ENCODE data around the gene FCER2.
A peak's percentile ranks its signal among the peaks of the same experiment; 100 is the strongest.

FCER2 gene

DNA sequence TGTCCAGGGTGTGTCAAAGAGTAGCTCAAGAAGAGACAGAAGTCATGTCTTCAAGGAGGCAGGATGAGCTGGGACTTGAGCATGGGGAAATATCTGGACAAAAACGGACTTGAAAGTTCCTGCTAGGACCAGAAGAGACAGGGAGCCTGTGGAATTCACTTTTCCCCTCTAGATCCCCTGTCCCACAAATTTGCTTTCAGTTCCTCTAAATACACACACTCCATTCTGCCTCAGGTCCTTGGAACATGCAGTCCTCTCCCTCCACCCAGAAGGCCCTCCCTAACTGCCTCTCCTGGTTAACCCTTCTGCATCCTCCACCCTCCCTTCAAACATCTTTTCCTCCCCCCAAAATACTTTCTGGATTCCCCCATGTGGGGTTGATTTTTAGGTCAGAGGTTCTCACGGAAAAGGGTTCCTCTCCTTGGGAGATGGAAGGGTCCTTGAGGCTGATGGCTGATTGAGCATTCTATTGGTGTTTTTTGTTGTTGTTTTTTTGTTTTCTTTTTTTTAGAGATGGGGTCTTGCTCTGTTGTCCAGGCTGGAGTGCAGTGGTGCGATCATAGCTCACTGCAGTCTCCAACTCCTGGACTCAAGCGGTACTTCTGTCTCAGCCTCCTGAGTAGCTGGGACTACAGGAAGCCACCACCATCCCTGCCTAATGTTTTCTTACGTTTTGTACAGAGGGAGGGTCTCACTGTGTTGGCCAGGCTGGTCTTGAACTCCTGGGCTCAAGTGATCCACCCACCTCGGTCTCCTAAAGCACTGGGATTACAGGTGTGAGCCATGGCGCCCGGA, 40.0 kb downstream of the FCER2 start:
- no peaks in the 10 kb centered on the region for H3K4me1 ChIP-seq (ENCODE audit: control insufficient read depth, insufficient read depth, low read length)

DNA sequence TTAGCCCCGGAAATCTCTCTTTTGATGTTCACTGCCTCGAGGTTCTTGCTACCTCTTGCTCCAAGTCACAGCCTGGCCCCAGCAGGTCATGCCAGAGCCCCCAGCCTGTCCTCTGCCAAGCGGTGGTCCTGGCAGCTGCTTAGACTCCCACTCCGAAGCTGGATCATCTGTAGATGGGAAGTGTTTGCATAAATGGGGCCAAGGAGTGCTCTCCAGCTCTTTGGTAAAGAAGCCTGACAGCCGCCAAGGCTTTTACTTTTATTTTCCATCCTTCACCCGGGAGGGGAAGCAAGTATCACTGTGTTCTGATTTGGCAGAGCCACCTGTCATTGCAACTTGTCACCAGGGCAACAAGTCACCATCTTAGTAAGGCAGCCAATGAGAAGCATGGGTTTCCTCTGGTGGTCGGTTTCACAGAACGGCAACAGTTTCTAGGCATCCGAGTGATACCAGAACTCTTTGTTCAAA, 43.7 kb downstream of the FCER2 start:
- Histone ChIP-seq H3K9me3 (ENCODE audit: control insufficient read depth, insufficient read depth, low read length) (no peaks in the 10 kb centered on the region), H3K9ac (ENCODE audit: low read depth, low read length) (no peak overlapping the region), H3K4me1 (ENCODE audit: control insufficient read depth, insufficient read depth, low read length) (no peaks in the 10 kb centered on the region), H3K36me3 (ENCODE audit: control insufficient read depth, insufficient read depth, low read length) (no peaks in the 10 kb centered on the region), H3K27me3 (ENCODE audit: control insufficient read depth, insufficient read depth, low read length) (no peaks in the 10 kb centered on the region), H3K27ac (ENCODE audit: low read depth, low read length) (no peak overlapping the region), H3K4me3 (ENCODE audit: low read depth, low read length) (no peak overlapping the region)

More for the DNA sequence above, 40.0 kb downstream of the FCER2 start:
- Histone ChIP-seq H3K9ac (ENCODE audit: low read depth, low read length) (no peak overlapping the region), H3K27ac (ENCODE audit: low read depth, low read length) (no peak overlapping the region), H3K9me3 (ENCODE audit: control insufficient read depth, insufficient read depth, low read length) (no peaks in the 10 kb centered on the region), H3K4me3 (ENCODE audit: low read depth, low read length) (no peak overlapping the region), H3K27me3 (ENCODE audit: control insufficient read depth, insufficient read depth, low read length) (no peaks in the 10 kb centered on the region), H3K36me3 (ENCODE audit: control insufficient read depth, insufficient read depth, low read length) (no peaks in the 10 kb centered on the region)

DNA sequence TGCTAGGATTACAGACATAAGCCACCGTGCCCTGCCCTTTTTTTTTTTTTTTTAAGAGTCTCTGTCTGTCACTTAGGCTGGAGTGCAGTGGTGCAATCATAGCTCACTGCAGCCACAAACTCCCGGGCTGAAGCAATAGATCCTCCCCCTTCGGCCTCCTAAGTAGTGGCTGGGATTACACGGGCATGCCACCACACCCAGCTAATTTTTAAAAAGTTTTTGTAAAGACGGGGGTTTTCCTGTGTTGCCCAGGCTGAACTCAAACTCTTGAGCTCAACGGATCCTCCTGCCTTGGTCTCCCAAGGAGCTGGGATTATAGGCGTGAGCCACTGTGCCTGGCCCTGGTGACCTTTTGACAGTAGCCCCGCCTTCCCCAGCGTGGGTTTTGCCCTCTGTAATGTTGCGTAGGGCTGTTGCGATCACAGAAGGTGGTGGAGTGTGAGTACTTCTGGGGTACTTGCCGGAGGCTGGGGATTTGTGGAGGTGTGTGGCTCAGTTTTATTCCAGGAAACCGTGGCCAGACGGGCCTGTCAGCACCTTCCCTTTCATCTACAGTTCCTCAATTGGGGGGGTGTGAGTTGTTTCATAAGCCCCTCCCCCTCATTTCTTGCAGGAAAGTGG, 44.7 kb downstream of the FCER2 start:
- H3K9me3 ChIP-seq (ENCODE audit: control insufficient read depth, insufficient read depth, low read length), result no peaks in the 10 kb centered on the region
- H3K9ac ChIP-seq (ENCODE audit: low read depth, low read length), result no peak overlapping the region
- peaks cover 5% of the 10 kb centered on the region for H3K27me3 ChIP-seq (ENCODE audit: control insufficient read depth, insufficient read depth, low read length)
- peaks cover 1% of the 10 kb centered on the region; the same call in 1 of the 2 replicates for H3K4me1 ChIP-seq (ENCODE audit: control insufficient read depth, insufficient read depth, low read length)
- H3K4me3 ChIP-seq (ENCODE audit: low read depth, low read length), result no peak overlapping the region
- no peak overlapping the region for H3K27ac ChIP-seq (ENCODE audit: low read depth, low read length)
- H3K36me3 ChIP-seq (ENCODE audit: control insufficient read depth, insufficient read depth, low read length), result no peaks in the 10 kb centered on the region

DNA sequence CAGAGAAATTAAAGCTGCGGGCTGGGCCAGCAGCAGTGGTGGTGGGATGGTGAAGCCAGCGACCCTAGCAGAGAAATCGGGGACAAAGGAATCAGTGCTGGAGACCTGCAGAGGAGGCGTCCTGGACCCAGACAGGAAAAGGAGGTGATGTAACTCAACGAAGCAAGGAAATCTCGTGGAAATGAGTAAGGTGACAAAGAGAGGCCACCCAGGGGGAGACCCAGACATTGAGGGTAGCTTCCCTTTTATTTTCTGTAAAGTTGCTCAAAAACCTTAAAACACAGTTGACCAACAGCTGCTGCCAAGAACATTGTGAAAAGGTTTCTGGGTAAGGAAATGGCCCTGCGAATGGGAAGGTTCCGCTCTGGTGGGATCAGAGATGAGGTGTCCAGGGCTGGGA, 46.4 kb downstream of the FCER2 start:
- H3K9me3 ChIP-seq (ENCODE audit: control insufficient read depth, insufficient read depth, low read length), result no peaks in the 10 kb centered on the region
- peaks cover 5% of the 10 kb centered on the region for H3K27me3 ChIP-seq (ENCODE audit: control insufficient read depth, insufficient read depth, low read length)
- no peaks in the 10 kb centered on the region for H3K36me3 ChIP-seq (ENCODE audit: control insufficient read depth, insufficient read depth, low read length)
- no peak overlapping the region for H3K9ac ChIP-seq (ENCODE audit: low read depth, low read length)
- H3K27ac ChIP-seq (ENCODE audit: low read depth, low read length), result no peak overlapping the region
- H3K4me1 ChIP-seq (ENCODE audit: control insufficient read depth, insufficient read depth, low read length), result peaks cover 2% of the 10 kb centered on the region; the same call in 1 of the 2 replicates
- H3K4me3 ChIP-seq (ENCODE audit: low read depth, low read length), result no peak overlapping the region

DNA sequence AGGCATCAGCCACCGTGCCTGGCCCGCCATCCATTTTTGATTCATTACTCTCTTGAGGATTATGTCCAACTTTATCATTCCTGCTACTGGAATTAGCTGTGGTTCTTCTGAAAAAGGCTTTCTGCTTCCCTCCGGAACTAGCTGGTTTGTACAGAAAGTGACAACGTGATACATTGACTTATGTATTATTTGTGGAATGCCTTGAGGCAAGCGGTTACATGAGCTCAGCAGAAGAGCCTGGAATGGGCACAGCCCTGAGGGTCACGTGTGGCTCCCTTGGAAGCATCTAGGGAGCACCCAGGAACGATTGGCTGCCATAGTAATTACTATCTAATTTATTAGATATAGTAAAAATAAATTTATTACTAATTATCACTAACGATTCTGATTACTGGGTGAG, 47.5 kb downstream of the FCER2 start:
- no peak overlapping the region for H3K9ac ChIP-seq (ENCODE audit: low read depth, low read length)
- H3K27ac ChIP-seq (ENCODE audit: low read depth, low read length), result no peak overlapping the region
- H3K9me3 ChIP-seq (ENCODE audit: control insufficient read depth, insufficient read depth, low read length), result no peaks in the 10 kb centered on the region
- H3K36me3 ChIP-seq (ENCODE audit: control insufficient read depth, insufficient read depth, low read length), result no peaks in the 10 kb centered on the region
- H3K27me3 ChIP-seq (ENCODE audit: control insufficient read depth, insufficient read depth, low read length), result peaks cover 5% of the 10 kb centered on the region
- H3K4me1 ChIP-seq (ENCODE audit: control insufficient read depth, insufficient read depth, low read length), result peaks cover 2% of the 10 kb centered on the region; the same call in 1 of the 2 replicates
- H3K4me3 ChIP-seq (ENCODE audit: low read depth, low read length), result no peak overlapping the region

DNA sequence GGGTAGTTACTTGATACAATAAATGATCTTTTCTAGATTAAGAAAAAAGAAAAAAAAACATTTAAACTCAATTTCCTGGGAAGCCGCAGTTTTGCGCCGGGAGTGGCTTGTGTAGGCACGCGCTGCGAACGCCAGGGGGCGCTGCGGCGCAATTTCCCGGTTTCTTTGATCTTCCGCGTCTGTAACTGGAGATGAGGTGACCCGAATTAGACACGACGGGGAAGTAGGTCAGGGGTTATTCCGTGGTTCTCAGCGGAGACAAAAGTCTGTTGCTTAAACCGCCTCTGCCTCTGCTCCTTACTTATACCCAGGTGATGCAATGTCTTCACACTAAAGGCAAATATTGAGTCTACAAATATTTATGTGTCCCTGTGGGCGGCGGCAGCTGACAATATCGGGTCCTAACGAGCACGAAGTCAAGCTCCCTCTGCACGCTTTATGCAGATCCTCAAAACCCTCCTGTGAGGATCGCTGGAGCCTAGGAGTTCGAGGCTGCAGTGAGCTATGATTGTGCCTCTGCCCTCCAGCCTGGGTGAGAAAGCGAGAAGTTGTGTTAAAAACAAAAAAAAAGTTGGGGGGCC, 49.8 kb downstream of the FCER2 start:
- no peaks in the 10 kb centered on the region for H3K9me3 ChIP-seq (ENCODE audit: control insufficient read depth, insufficient read depth, low read length)

DNA sequence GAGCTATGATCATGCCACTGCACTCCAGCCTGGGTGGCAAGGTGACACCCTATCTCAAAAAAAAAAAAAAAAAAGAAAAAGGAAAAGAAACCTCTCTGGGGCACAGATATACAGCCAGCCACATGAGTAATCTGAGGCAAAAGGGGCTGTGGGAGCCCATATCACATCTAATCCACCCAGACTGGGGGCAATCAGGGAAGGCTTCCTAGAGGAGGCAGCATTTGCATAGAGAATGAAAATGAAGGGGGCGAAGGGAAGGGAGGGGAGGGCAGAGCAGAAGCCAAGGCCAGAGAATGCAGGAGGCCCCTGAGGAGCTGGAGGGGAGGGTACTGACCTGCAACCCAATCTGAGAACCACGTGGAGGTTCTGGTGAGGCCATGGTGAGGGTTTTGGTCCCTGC, 51.8 kb downstream of the FCER2 start:
- peaks cover 2% of the 10 kb centered on the region; the same call in 1 of the 2 replicates for H3K4me1 ChIP-seq (ENCODE audit: control insufficient read depth, insufficient read depth, low read length)
- peaks cover 5% of the 10 kb centered on the region for H3K27me3 ChIP-seq (ENCODE audit: control insufficient read depth, insufficient read depth, low read length)
- no peaks in the 10 kb centered on the region for H3K9me3 ChIP-seq (ENCODE audit: control insufficient read depth, insufficient read depth, low read length)
- no peak overlapping the region for H3K9ac ChIP-seq (ENCODE audit: low read depth, low read length)
- H3K4me3 ChIP-seq (ENCODE audit: low read depth, low read length), result no peak overlapping the region
- H3K27ac ChIP-seq (ENCODE audit: low read depth, low read length), result no peak overlapping the region
- no peaks in the 10 kb centered on the region for H3K36me3 ChIP-seq (ENCODE audit: control insufficient read depth, insufficient read depth, low read length)

More for the DNA sequence above, 49.8 kb downstream of the FCER2 start:
- H3K9ac ChIP-seq (ENCODE audit: low read depth, low read length), result no peak overlapping the region
- peaks cover 2% of the 10 kb centered on the region; the same call in 1 of the 2 replicates for H3K4me1 ChIP-seq (ENCODE audit: control insufficient read depth, insufficient read depth, low read length)
- H3K27ac ChIP-seq (ENCODE audit: low read depth, low read length), result no peak overlapping the region
- peak overlapping the region; percentile 45; the same call in 1 of the 2 replicates for H3K4me3 ChIP-seq (ENCODE audit: low read depth, low read length)
- H3K36me3 ChIP-seq (ENCODE audit: control insufficient read depth, insufficient read depth, low read length), result no peaks in the 10 kb centered on the region
- H3K27me3 ChIP-seq (ENCODE audit: control insufficient read depth, insufficient read depth, low read length), result peaks cover 5% of the 10 kb centered on the region

DNA sequence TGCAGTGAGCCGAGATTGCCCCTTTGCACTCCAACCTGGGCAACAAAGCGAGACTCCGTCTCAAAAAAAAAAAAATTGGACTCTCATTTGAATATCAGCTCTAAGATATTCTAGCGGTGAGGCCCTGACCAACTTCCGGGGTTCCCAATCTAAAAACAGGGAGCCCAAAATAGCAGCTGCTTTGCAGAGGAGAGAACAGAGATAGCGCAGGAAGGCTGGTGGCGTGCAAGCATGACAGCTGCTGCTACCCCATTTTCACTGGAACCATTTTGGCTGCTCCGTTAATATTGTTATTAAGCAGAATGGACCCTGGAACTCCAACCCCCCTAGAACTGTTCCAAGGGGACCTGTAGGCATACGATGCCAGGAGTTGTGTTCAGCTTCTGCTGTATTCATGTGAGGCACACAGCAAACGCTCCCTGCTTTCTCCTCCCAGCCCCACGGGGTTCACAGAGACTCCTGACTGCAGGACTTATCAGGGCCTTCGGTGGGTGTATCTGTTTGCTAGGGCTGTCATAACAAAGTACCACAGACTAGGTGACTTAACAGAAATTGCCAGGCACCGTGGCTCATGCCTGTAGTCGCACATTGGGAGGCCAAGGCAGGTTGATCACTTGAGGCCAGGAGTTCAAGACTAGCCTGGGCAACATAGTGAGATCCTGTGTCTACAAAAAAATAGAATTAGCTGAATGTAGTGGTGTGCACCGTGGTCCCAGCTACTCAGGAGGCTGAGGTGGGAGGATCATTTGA, 53.5 kb downstream of the FCER2 start:
- no peak overlapping the region for H3K4me3 ChIP-seq (ENCODE audit: low read depth, low read length)
- no peak overlapping the region for H3K27ac ChIP-seq (ENCODE audit: low read depth, low read length)
- peaks cover 2% of the 10 kb centered on the region; the same call in 1 of the 2 replicates for H3K4me1 ChIP-seq (ENCODE audit: control insufficient read depth, insufficient read depth, low read length)
- no peak overlapping the region for H3K9ac ChIP-seq (ENCODE audit: low read depth, low read length)
- H3K36me3 ChIP-seq (ENCODE audit: control insufficient read depth, insufficient read depth, low read length), result no peaks in the 10 kb centered on the region
- H3K27me3 ChIP-seq (ENCODE audit: control insufficient read depth, insufficient read depth, low read length), result peaks cover 5% of the 10 kb centered on the region
- H3K9me3 ChIP-seq (ENCODE audit: control insufficient read depth, insufficient read depth, low read length), result no peaks in the 10 kb centered on the region

DNA sequence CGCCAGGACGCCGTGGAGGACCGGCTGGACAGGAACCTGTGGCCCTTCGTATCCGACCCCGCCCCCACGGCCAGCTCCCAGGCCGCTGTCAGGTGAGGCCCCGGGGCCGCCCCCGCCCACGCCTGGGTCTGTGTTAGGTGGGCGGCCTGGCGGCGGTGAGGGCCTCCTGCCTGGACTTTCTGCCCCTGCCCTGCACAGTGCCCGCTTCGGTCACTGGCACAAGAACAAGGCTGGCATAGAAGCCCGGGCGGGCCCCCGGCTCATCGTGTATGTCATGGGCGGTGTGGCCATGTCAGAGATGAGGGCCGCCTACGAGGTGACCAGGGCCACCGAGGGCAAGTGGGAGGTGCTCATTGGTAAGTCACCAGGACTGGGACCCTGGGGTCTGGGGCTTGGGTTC, 54.8 kb downstream of the FCER2 start:
- Histone ChIP-seq H3K9me3 (ENCODE audit: control insufficient read depth, insufficient read depth, low read length) (no peaks in the 10 kb centered on the region), H3K27me3 (ENCODE audit: control insufficient read depth, insufficient read depth, low read length) (no peaks in the 10 kb centered on the region), H3K27ac (ENCODE audit: low read depth, low read length) (no peak overlapping the region), H3K36me3 (ENCODE audit: control insufficient read depth, insufficient read depth, low read length) (no peaks in the 10 kb centered on the region; the same call in 1 of the 2 replicates), H3K9ac (ENCODE audit: low read depth, low read length) (no peak overlapping the region), H3K4me3 (ENCODE audit: low read depth, low read length) (no peak overlapping the region), H3K4me1 (ENCODE audit: control insufficient read depth, insufficient read depth, low read length) (peaks cover under 1% of the 10 kb centered on the region; the same call in 1 of the 2 replicates)

DNA sequence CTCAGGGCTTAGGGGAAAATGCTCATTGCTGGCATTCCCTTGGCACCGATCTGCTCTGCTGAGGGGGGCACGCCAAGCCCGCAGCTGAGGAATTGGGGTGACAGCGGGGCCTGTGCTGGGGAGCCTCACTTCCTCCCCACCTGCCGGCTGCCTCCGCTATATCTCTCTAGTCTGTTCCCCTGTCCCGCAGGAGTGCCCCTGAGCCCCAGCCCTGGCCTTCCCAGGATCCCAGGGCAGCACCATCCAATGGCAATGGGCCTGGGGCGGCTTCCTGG, 55.6 kb downstream of the FCER2 start:
- H3K9ac ChIP-seq (ENCODE audit: low read depth, low read length), result no peak overlapping the region
- no peaks in the 10 kb centered on the region for H3K27me3 ChIP-seq (ENCODE audit: control insufficient read depth, insufficient read depth, low read length)
- H3K27ac ChIP-seq (ENCODE audit: low read depth, low read length), result no peak overlapping the region
- no peaks in the 10 kb centered on the region for H3K4me1 ChIP-seq (ENCODE audit: control insufficient read depth, insufficient read depth, low read length)
- H3K4me3 ChIP-seq (ENCODE audit: low read depth, low read length), result no peak overlapping the region
- no peaks in the 10 kb centered on the region; the same call in 1 of the 2 replicates for H3K36me3 ChIP-seq (ENCODE audit: control insufficient read depth, insufficient read depth, low read length)
- no peaks in the 10 kb centered on the region for H3K9me3 ChIP-seq (ENCODE audit: control insufficient read depth, insufficient read depth, low read length)

Measured in HUES48 (cell line).